Tibial nerve (tissue), 4 donors: ENCODE data around the gene SLC30A9. TPM values are rescaled to one million over a fixed set of nuclear protein-coding genes. Genes with fewer than 3 reads are reported as not detected.

ENCODE experiments used
- DNase-seq, 2 donors: peaks; one replicate each; pipeline ENCODE4 v3.0.0-alpha.2; 2019; ENCODE audit warnings: low spot score in 2 of 2
- H3K27ac ChIP-seq, 4 donors: fragments of 200-600 bp; sonication (generic) in 3 of 4; one replicate each; pipeline ENCODE4 v1.5.1; 2017 to 2019; ENCODE audit warnings: mild to moderate bottlenecking in 1 of 4
- H3K27me3 ChIP-seq, 2 donors: fragments of 200-600 bp; sonication (generic) in 1 of 2; one replicate each; pipeline versions ENCODE4 v1.5.1 to v1.6.0; 2017 to 2019
- H3K36me3 ChIP-seq, 3 donors: fragments of 200-600 bp; sonication (generic); one replicate each; pipeline ENCODE4 v1.5.1; 2018 to 2019
- H3K4me1 ChIP-seq, 4 donors: fragments of 200-600 bp; sonication (generic) in 3 of 4; one replicate each; pipeline ENCODE4 v1.5.1; 2017 to 2019
- H3K4me3 ChIP-seq, 4 donors: fragments of 200-600 bp; sonication (generic) in 3 of 4; one replicate each; pipeline ENCODE4 v1.5.1; 2017 to 2019; ENCODE audit warnings: mild to moderate bottlenecking in 1 of 4, moderate library complexity in 1 of 4
- H3K9me3 ChIP-seq, 4 donors: fragments of 200-600 bp; sonication (generic) in 3 of 4; one replicate each; pipeline ENCODE4 v1.5.1; 2017 to 2019
- EP300 ChIP-seq, 2 donors: sonication (generic); formaldehyde crosslinking; IDR thresholded peaks; one replicate each; pipeline ENCODE4 v1.6.1; 2017; ENCODE audit warnings: antibody characterized with exemption in 2 of 2, mild to moderate bottlenecking in 1 of 2
- POLR2A ChIP-seq, 2 donors: fragments of 450-650 bp; IDR thresholded peaks; one replicate each; pipeline ENCODE4 v1.6.1; 2017; ENCODE audit warnings: antibody characterized with exemption in 2 of 2, mild to moderate bottlenecking in 2 of 2, moderate library complexity in 2 of 2
- WGBS, 2 donors: methylation state at CpG; one replicate each; pipeline ENCODE4 v1.1.5; 2018; 5-methylcytosine and 5-hydroxymethylcytosine counted together
- total RNA-seq, 4 donors: library from RNA; depleted of rRNA; stranded (reverse); fragments of >200 nt; gene quantifications; one replicate each; pipeline ENCODE4 v1.1.0, GENCODE V29; 2016
- TF ChIP-seq, protein P1 (sequence below), 5 experiments: fragments of 200-600 bp in 3 of 5; fragments of 450-650 bp in 2 of 5; sonication (generic) in 3 of 5; IDR thresholded peaks; one replicate each; pipeline ENCODE4 v1.5.1; 2016 to 2019; ENCODE audit warnings: antibody characterized with exemption in 5 of 5, mild to moderate bottlenecking in 3 of 5, moderate library complexity in 2 of 5

SLC30A9 gene
- total RNA-seq, 4 donors from 2014 or later = 48.5 to 65.3 (median 62.1) TPM

DNA sequence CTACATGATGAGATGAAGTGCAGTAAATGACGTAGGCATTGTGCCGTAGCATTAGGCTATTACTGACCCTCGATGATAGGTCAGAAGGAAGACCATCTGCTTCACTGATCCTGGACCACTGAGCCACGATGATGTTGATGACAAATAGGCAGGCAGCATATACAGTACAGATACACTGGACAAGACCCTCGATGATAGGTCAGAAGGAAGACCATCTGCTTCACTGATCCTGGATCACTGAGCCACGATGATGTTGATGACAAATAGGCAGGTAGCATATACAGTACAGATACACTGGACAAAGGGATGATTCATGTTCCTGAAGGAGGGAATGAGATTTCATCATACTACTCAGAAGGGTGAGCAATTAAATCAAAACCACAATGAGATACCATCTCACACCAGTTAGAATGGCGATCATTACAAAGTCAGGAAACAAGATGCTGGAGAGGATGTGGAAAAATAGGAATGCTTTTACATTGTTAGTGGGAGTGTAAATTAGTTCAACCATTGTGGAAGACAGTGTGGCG, 111.2 kb downstream of the SLC30A9 start:
- 89 to 94% methylated on average over 8 of the region's 8 CpGs for WGBS, 2 donors
- DNase-seq = no peak
- H3K9me3 ChIP-seq = no peaks in the 10 kb centered on the region
- TF ChIP-seq, protein P1, sequence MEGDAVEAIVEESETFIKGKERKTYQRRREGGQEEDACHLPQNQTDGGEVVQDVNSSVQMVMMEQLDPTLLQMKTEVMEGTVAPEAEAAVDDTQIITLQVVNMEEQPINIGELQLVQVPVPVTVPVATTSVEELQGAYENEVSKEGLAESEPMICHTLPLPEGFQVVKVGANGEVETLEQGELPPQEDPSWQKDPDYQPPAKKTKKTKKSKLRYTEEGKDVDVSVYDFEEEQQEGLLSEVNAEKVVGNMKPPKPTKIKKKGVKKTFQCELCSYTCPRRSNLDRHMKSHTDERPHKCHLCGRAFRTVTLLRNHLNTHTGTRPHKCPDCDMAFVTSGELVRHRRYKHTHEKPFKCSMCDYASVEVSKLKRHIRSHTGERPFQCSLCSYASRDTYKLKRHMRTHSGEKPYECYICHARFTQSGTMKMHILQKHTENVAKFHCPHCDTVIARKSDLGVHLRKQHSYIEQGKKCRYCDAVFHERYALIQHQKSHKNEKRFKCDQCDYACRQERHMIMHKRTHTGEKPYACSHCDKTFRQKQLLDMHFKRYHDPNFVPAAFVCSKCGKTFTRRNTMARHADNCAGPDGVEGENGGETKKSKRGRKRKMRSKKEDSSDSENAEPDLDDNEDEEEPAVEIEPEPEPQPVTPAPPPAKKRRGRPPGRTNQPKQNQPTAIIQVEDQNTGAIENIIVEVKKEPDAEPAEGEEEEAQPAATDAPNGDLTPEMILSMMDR (IDR thresholded peaks at IDR 0.05) = no peak
- TF ChIP-seq POLR2A (IDR thresholded peaks at IDR 0.05) = no peak
- no peak for TF ChIP-seq EP300 (IDR thresholded peaks at IDR 0.05)
- no peaks in the 10 kb centered on the region for H3K4me1 ChIP-seq
- H3K36me3 ChIP-seq = no peaks in the 10 kb centered on the region
- no peak overlapping the region for H3K27ac ChIP-seq
- H3K4me3 ChIP-seq = no peak overlapping the region
- H3K27me3 ChIP-seq = no peaks in the 10 kb centered on the region

DNA sequence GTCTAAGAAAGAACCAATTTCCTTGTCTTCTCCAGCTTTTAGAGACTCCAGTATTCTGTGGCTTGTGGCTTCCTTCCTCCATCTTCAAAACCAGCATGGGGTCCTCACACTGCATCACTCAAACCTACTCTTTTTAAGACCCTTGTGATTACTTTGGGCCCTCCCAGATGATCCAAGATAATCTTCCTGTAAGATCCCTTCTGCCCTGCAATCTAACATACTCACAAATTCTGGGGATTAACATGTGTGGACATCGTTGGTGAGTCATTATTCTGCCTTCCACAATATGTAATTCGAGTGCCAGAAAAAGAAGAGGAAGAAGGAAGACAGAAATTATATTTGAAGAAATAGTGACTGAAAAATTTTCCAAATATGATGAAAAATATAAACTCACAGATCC, 114.2 kb downstream of the SLC30A9 start:
- 46 to 51% methylated on average over 2 of the region's 2 CpGs for WGBS, 2 donors
- Histone ChIP-seq H3K27ac (no peak overlapping the region), H3K27me3 (no peaks in the 10 kb centered on the region), H3K4me1 (no peaks in the 10 kb centered on the region), H3K9me3 (no peaks in the 10 kb centered on the region), H3K4me3 (no peak overlapping the region), H3K36me3 (no peaks in the 10 kb centered on the region)
- TF ChIP-seq EP300 (IDR thresholded peaks at IDR 0.05) (no peak), POLR2A (IDR thresholded peaks at IDR 0.05) (no peak)
- TF ChIP-seq, protein P1 (IDR thresholded peaks at IDR 0.05) = no peak
- no peak for DNase-seq

DNA sequence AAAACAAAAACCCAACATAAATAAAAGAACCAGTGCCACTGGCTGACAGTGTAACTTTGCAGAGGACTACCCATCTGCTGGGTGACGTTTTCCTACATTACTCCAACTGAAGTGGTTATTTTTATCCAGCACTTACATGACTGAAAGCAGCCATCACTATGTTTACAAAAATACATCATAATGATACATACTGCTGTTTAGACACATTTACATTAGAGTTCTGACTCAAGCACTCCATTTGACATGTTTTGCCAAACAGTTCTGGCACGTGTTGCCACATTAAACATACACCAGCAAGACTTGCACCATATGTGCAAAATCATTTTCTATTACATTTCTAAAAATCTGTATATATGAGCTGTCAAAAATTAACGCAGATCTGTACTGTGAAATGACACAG, 122.5 kb downstream of the SLC30A9 start:
- 68 to 80% methylated on average over 3 of the region's 3 CpGs for WGBS, 2 donors

DNA sequence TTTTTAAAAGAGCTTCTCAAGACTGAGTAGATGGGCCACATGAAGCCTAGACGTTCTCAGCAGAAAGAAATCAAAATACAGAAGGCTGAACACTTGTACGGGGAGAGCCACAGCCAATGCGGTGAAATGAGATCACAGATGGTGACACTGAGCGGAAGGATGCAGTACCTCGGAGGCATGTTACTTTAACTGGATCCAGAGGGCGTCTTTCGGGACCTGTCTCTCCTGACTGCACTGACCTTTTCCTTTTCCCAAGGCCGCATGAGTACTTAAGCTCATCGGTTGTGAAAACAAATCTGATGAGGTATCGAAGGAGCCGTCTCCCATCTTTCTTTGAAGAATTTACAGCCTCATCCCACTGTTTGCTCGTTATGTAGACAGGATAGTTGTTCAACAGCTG, 129.6 kb downstream of the SLC30A9 start:
- Histone ChIP-seq H3K4me1 (no peaks in the 10 kb centered on the region), H3K27ac (no peak overlapping the region), H3K9me3 (no peaks in the 10 kb centered on the region), H3K4me3 (no peak overlapping the region), H3K36me3 (no peaks in the 10 kb centered on the region), H3K27me3 (peaks cover 0 to 9% of the 10 kb centered on the region in 2 donors)
- DNase-seq = no peak
- 30 to 32% methylated on average over 12 of the region's 12 CpGs for WGBS, 2 donors
- TF ChIP-seq, protein P1 (IDR thresholded peaks at IDR 0.05) = no peak
- TF ChIP-seq POLR2A (IDR thresholded peaks at IDR 0.05) (no peak), EP300 (IDR thresholded peaks at IDR 0.05) (no peak)

More for the DNA sequence above, 122.5 kb downstream of the SLC30A9 start:
- no peak for DNase-seq
- Histone ChIP-seq H3K4me3 (no peak overlapping the region), H3K9me3 (no peaks in the 10 kb centered on the region), H3K27me3 (no peaks in the 10 kb centered on the region), H3K36me3 (no peaks in the 10 kb centered on the region), H3K4me1 (no peaks in the 10 kb centered on the region), H3K27ac (no peak overlapping the region)
- TF ChIP-seq, protein P1 (IDR thresholded peaks at IDR 0.05) = no peak
- TF ChIP-seq EP300 (IDR thresholded peaks at IDR 0.05) = no peak
- no peak for TF ChIP-seq POLR2A (IDR thresholded peaks at IDR 0.05)

DNA sequence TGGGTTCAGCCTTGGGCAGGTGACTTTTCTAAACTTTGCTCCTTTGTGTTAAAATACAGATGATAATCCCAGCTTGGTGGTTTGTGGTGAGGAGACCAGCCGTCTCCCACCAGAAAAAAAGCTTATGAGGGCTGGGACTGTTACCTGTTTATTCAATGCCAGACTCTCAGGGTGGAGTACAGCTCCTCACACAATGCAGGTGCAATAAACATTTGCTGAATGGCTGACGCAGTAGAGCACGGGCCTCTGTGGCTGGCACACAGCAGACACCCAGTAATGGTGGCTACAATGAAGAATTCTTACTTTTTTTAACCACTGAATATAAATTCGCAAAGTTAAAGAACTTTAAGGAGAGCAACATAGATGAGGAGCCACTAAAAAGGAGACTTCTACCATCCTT, 131.9 kb downstream of the SLC30A9 start:
- Histone ChIP-seq H3K27me3 (peaks cover 0 to 9% of the 10 kb centered on the region in 2 donors), H3K4me3 (no peak overlapping the region), H3K27ac (no peak overlapping the region), H3K9me3 (no peaks in the 10 kb centered on the region), H3K4me1 (no peaks in the 10 kb centered on the region), H3K36me3 (no peaks in the 10 kb centered on the region)
- DNase-seq = no peak
- TF ChIP-seq POLR2A (IDR thresholded peaks at IDR 0.05) (no peak), EP300 (IDR thresholded peaks at IDR 0.05) (no peak)
- TF ChIP-seq, protein P1 (IDR thresholded peaks at IDR 0.05) = no peak
- 64 to 67% methylated on average over 4 of the region's 4 CpGs for WGBS, 2 donors
